SK-N-SH (cell line): ENCODE measurements around the gene KRTAP5-2.

Source experiments
- FOXJ3 ChIP-seq: sonication (generic); formaldehyde crosslinking; IDR thresholded peaks from 2 replicates; pipeline ENCODE4 v1.5.1; 2020; ENCODE audit warnings: mild to moderate bottlenecking, missing genetic modification reagents
- FOXM1 ChIP-seq: IDR thresholded peaks from 2 replicates; pipeline ENCODE4 v1.4.0; 2012; ENCODE audit warnings: low read depth, mild to moderate bottlenecking
- GATA2 ChIP-seq: sonication (generic); formaldehyde crosslinking; IDR thresholded peaks from 2 replicates; pipeline ENCODE4 v1.5.0; 2020; ENCODE audit warnings: mild to moderate bottlenecking, missing genetic modification reagents
- NRF1 ChIP-seq: IDR thresholded peaks from 2 replicates; pipeline ENCODE4 v1.6.1; 2012; ENCODE audit warnings: low read depth, mild to moderate bottlenecking, low read length
- POLR2AphosphoS5 ChIP-seq: IDR thresholded peaks from 2 replicates; pipeline ENCODE4 v1.6.1; 2012; ENCODE audit warnings: low read depth, low read length
- RAD21 ChIP-seq: IDR thresholded peaks from 2 replicates; pipeline ENCODE4 v1.6.1; 2012; ENCODE audit warnings: mild to moderate bottlenecking, low read length
- TEAD4 ChIP-seq: IDR thresholded peaks from 2 replicates; pipeline ENCODE4 v1.4.0; 2012; ENCODE audit warnings: mild to moderate bottlenecking, borderline replicate concordance; ENCODE audit not compliant: insufficient read depth
- YY1 ChIP-seq: IDR thresholded peaks from 2 replicates; pipeline ENCODE4 v1.4.0; 2012; ENCODE audit warnings: low read depth, mild to moderate bottlenecking
- TF ChIP-seq, protein P1 (sequence below): fragments of 200-600 bp; sonication (generic); IDR thresholded peaks from 2 replicates; pipeline ENCODE4 v1.6.1; 2017; ENCODE audit warnings: antibody characterized with exemption, mild to moderate bottlenecking, moderate library complexity
- TF ChIP-seq, protein P2 (sequence below): fragments of 150-350 bp; IDR thresholded peaks from 2 replicates; pipeline ENCODE4 v1.6.1; 2017; ENCODE audit warnings: antibody characterized with exemption, low read length, low read depth, borderline replicate concordance
- TF ChIP-seq, protein P3 (sequence below): IDR thresholded peaks from 2 replicates; pipeline ENCODE4 v1.4.0; 2012; ENCODE audit warnings: low read depth

DNA sequence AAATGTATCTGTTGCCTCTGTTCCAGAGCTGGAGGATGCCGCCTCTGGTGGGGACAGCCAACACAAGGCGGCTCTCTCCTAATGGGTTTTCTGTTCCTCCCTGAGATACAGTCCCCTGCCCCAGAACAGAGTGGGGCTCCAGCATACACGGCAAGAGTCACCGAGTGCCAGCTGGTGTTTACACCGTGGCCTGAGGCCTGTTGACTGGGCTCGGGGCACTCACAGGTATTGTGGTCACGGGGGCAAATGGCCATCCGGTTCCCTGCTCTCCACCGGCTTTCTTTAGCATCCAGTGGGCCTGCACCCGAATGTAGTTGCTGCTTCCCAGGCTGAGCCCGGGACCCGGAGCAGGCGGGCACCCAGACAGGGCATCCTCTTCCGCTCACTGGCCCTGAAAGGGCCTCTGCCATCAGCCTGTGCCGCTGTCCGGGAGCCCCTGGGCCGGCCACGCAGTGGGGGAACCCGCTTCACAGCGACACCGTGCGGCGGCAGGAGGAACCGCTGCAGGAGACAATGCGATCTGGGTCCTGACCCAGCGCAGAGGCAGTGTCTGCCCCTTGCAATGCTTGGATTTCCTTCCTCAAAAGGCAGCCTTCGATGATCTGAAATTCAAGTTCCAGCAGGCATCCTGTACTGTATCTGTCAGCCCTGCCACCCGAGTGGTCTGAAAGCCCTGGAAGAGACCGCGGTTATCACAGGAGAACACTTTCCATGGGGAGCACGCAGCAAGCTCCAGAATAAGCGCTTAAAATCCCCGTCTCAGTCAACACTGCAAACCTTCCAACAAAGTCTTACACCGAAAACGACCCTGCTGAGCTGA, 30.6 kb upstream of the KRTAP5-2 start:
- TF ChIP-seq, protein P1, sequence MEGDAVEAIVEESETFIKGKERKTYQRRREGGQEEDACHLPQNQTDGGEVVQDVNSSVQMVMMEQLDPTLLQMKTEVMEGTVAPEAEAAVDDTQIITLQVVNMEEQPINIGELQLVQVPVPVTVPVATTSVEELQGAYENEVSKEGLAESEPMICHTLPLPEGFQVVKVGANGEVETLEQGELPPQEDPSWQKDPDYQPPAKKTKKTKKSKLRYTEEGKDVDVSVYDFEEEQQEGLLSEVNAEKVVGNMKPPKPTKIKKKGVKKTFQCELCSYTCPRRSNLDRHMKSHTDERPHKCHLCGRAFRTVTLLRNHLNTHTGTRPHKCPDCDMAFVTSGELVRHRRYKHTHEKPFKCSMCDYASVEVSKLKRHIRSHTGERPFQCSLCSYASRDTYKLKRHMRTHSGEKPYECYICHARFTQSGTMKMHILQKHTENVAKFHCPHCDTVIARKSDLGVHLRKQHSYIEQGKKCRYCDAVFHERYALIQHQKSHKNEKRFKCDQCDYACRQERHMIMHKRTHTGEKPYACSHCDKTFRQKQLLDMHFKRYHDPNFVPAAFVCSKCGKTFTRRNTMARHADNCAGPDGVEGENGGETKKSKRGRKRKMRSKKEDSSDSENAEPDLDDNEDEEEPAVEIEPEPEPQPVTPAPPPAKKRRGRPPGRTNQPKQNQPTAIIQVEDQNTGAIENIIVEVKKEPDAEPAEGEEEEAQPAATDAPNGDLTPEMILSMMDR = peak; percentile 85
- TF ChIP-seq TEAD4 (no peak), POLR2AphosphoS5 (no peak), RAD21 (peak; percentile 69), FOXJ3 (no peak), FOXM1 (no peak), NRF1 (no peak), YY1 (no peak), GATA2 (CRISPR knock-in tag) (no peak)
- TF ChIP-seq, protein P2, sequence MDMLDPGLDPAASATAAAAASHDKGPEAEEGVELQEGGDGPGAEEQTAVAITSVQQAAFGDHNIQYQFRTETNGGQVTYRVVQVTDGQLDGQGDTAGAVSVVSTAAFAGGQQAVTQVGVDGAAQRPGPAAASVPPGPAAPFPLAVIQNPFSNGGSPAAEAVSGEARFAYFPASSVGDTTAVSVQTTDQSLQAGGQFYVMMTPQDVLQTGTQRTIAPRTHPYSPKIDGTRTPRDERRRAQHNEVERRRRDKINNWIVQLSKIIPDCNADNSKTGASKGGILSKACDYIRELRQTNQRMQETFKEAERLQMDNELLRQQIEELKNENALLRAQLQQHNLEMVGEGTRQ = no peak
- TF ChIP-seq, protein P3, sequence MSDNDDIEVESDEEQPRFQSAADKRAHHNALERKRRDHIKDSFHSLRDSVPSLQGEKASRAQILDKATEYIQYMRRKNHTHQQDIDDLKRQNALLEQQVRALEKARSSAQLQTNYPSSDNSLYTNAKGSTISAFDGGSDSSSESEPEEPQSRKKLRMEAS = no peak
